ENCODE measurements around the gene CHST10. TPM values are rescaled to one million over a fixed set of nuclear protein-coding genes. Genes with fewer than 3 reads are reported as not detected.

Gene CHST10
- total RNA-seq, 4 donors from 2014 or later, result 10.8 to 17.0 (median 13.5) TPM

- Histone ChIP-seq H3K27me3 (no peaks in the 10 kb centered on the region), H3K36me3 (no peaks in the 10 kb centered on the region), H3K27ac (replicated peaks in 1 of 4) (no peak overlapping the region), H3K4me3 (no peak overlapping the region), H3K9me3 (no peaks in the 10 kb centered on the region), H3K4me1 (peaks cover 9 to 33% (median 27%) of the 10 kb centered on the region in 4 donors)
- TF ChIP-seq CTCF (IDR thresholded peaks at IDR 0.05), result no peak
- TF ChIP-seq EP300 (IDR thresholded peaks at IDR 0.05), result no peak
- no peak for TF ChIP-seq POLR2AphosphoS5 (IDR thresholded peaks at IDR 0.05)
- no peak for TF ChIP-seq POLR2A (IDR thresholded peaks at IDR 0.05; ENCODE audit: low read depth)
- peak; percentile 45 for DNase-seq (ENCODE audit: extremely low spot score)
- intact Hi-C loops (cut with DNase I), result loop anchor here (5.0 kb wide), 1 partner anchor 142 kb away; the partner anchor contains the start of gene PDCL3
- WGBS, result 47% methylated on average over 3 of the region's 3 CpGs
Measured at GRCh38 chr2:100419915-100420314, 2.4 kb upstream of the CHST10 start.

GRCh38 chr2:100418406-100418962 lies 1.0 kb upstream of the CHST10 start:
- H3K4me3 ChIP-seq, result no peak overlapping the region
- H3K4me1 ChIP-seq, result peaks cover 9 to 31% (median 20%) of the 10 kb centered on the region in 4 donors
- H3K36me3 ChIP-seq, result peaks cover 0 to 12% (median 4%) of the 10 kb centered on the region in 4 donors
- WGBS, result 85% methylated on average over 12 of the region's 12 CpGs
- DNase-seq (ENCODE audit: extremely low spot score), result peak; percentile 90
- intact Hi-C loops (cut with DNase I), result no loop called here
- H3K27me3 ChIP-seq, result no peaks in the 10 kb centered on the region
- no peak for TF ChIP-seq EP300 (IDR thresholded peaks at IDR 0.05)
- TF ChIP-seq POLR2AphosphoS5 (IDR thresholded peaks at IDR 0.05), result no peak
- no peak for TF ChIP-seq CTCF (IDR thresholded peaks at IDR 0.05)
- TF ChIP-seq POLR2A (IDR thresholded peaks at IDR 0.05; ENCODE audit: low read depth), result no peak
- H3K9me3 ChIP-seq, result no peaks in the 10 kb centered on the region
- no peak overlapping the region for H3K27ac ChIP-seq (replicated peaks in 1 of 4)

GRCh38 chr2:100417711-100418124 lies 250 bp upstream of the CHST10 start:
- peaks cover 0 to 18% (median 4%) of the 10 kb centered on the region in 4 donors for H3K36me3 ChIP-seq
- intact Hi-C loops (cut with DNase I), result no loop called here
- H3K4me3 ChIP-seq, result peak overlapping the region; percentile 78 to 87 (median 84)
- no peak for DNase-seq (ENCODE audit: extremely low spot score)
- TF ChIP-seq EP300 (IDR thresholded peaks at IDR 0.05), result no peak
- TF ChIP-seq POLR2AphosphoS5 (IDR thresholded peaks at IDR 0.05), result no peak
- no peak for TF ChIP-seq POLR2A (IDR thresholded peaks at IDR 0.05; ENCODE audit: low read depth)
- TF ChIP-seq CTCF (IDR thresholded peaks at IDR 0.05), result no peak
- no peaks in the 10 kb centered on the region for H3K9me3 ChIP-seq
- H3K27ac ChIP-seq (replicated peaks in 1 of 4), result peak overlapping the region; percentile 87 to 92 (median 88)
- WGBS, result 7% methylated on average over 16 of the region's 19 CpGs
- H3K27me3 ChIP-seq, result no peaks in the 10 kb centered on the region
- H3K4me1 ChIP-seq, result peaks cover 9 to 31% (median 20%) of the 10 kb centered on the region in 4 donors

- intact Hi-C loops (cut with DNase I), result no loop called here
- Histone ChIP-seq H3K36me3 (peaks cover 0 to 25% (median 4%) of the 10 kb centered on the region in 4 donors), H3K9me3 (no peaks in the 10 kb centered on the region), H3K27ac (replicated peaks in 1 of 4) (peak overlapping the region; percentile 87 to 92 (median 88)), H3K4me1 (peaks cover 9 to 31% (median 21%) of the 10 kb centered on the region in 4 donors), H3K4me3 (peak overlapping the region; percentile 78 to 87 (median 84)), H3K27me3 (no peaks in the 10 kb centered on the region)
- TF ChIP-seq CTCF (IDR thresholded peaks at IDR 0.05), result no peak
- TF ChIP-seq POLR2A (IDR thresholded peaks at IDR 0.05; ENCODE audit: low read depth), result no peak
- no peak for TF ChIP-seq EP300 (IDR thresholded peaks at IDR 0.05)
- no peak for TF ChIP-seq POLR2AphosphoS5 (IDR thresholded peaks at IDR 0.05)
- WGBS, result 3% methylated on average over 5 of the region's 5 CpGs
- DNase-seq (ENCODE audit: extremely low spot score), result peak; percentile 31
Measured at GRCh38 chr2:100416397-100416934, 1.0 kb downstream of the CHST10 start.

All from esophagus muscularis mucosa (tissue), 4 donors.